Esophagus muscularis mucosa (tissue), 4 donors: ENCODE results near the gene HLA-DPA1. TPM values are rescaled to one million over a fixed set of nuclear protein-coding genes. Genes with fewer than 3 reads are reported as not detected.
A peak's percentile ranks its signal among the peaks of the same experiment; 100 is the strongest.

ENCODE experiments used
- DNase-seq: peaks from one replicate; pipeline ENCODE4 v3.0.0-alpha.2; 2017; ENCODE audit errors: extremely low spot score
- H3K27ac ChIP-seq, 4 donors: fragments of 200-600 bp; sonication (generic); replicated peaks in 1 of 4; 1 replicate in 3 of 4; 2 replicates in 1 of 4; pipeline ENCODE4 v1.5.1; 2016 to 2019; ENCODE audit warnings: mild to moderate bottlenecking in 1 of 4
- H3K27me3 ChIP-seq, 4 donors: fragments of 200-600 bp; sonication (generic); one replicate each; pipeline versions ENCODE4 v1.5.1 to v1.6.0; 2016 to 2019
- H3K36me3 ChIP-seq, 4 donors: fragments of 200-600 bp; sonication (generic); one replicate each; pipeline ENCODE4 v1.5.1; 2016 to 2019
- H3K4me1 ChIP-seq, 4 donors: fragments of 200-600 bp; sonication (generic); one replicate each; pipeline ENCODE4 v1.5.1; 2016 to 2019
- H3K4me3 ChIP-seq, 4 donors: fragments of 200-600 bp; sonication (generic); 1 replicate in 2 of 4; 2 replicates in 2 of 4; pipeline ENCODE4 v1.5.1; 2016 to 2019; ENCODE audit warnings: mild to moderate bottlenecking in 4 of 4, moderate library complexity in 1 of 4
- H3K9me3 ChIP-seq, 4 donors: fragments of 200-600 bp; sonication (generic); 1 replicate in 3 of 4; 2 replicates in 1 of 4; pipeline ENCODE4 v1.5.1; 2016 to 2019
- EP300 ChIP-seq: sonication (generic); formaldehyde crosslinking; IDR thresholded peaks from one replicate; pipeline ENCODE4 v1.6.1; 2017; ENCODE audit warnings: antibody characterized with exemption
- POLR2A ChIP-seq: fragments of 450-650 bp; IDR thresholded peaks from one replicate; pipeline ENCODE4 v1.6.1; 2017; ENCODE audit warnings: antibody characterized with exemption, moderate library complexity, mild to moderate bottlenecking, low read depth
- POLR2AphosphoS5 ChIP-seq, 2 donors: sonication (generic); formaldehyde crosslinking; IDR thresholded peaks; one replicate each; pipeline ENCODE4 v1.6.1; 2017; ENCODE audit warnings: antibody characterized with exemption in 2 of 2
- WGBS: methylation state at CpG from one replicate; pipeline ENCODE4 v1.1.5; 2018; 5-methylcytosine and 5-hydroxymethylcytosine counted together
- intact Hi-C: fragments of 100-400 bp; cut with DNase I; formaldehyde crosslinking; loops from one replicate; pipeline ENCODE4 v1.15.1; 2023
- total RNA-seq, 4 donors: library from RNA; depleted of rRNA; stranded (reverse); fragments of >200 nt; gene quantifications; one replicate each; pipeline versions ENCODE4 v1.1.0 to v1.2.1, GENCODE V29; 2016
- TF ChIP-seq, protein P1 (sequence below), 3 experiments: fragments of 200-600 bp in 2 of 3; fragments of 450-650 bp in 1 of 3; sonication (generic) in 2 of 3; IDR thresholded peaks; one replicate each; pipeline ENCODE4 v1.5.1; 2017 to 2019; ENCODE audit warnings: antibody characterized with exemption in 3 of 3, mild to moderate bottlenecking in 2 of 3, moderate library complexity in 1 of 3

Gene HLA-DPA1
- total RNA-seq, 4 donors from 2014 or later, result 28.5 to 91.3 (median 65.9) TPM

DNA sequence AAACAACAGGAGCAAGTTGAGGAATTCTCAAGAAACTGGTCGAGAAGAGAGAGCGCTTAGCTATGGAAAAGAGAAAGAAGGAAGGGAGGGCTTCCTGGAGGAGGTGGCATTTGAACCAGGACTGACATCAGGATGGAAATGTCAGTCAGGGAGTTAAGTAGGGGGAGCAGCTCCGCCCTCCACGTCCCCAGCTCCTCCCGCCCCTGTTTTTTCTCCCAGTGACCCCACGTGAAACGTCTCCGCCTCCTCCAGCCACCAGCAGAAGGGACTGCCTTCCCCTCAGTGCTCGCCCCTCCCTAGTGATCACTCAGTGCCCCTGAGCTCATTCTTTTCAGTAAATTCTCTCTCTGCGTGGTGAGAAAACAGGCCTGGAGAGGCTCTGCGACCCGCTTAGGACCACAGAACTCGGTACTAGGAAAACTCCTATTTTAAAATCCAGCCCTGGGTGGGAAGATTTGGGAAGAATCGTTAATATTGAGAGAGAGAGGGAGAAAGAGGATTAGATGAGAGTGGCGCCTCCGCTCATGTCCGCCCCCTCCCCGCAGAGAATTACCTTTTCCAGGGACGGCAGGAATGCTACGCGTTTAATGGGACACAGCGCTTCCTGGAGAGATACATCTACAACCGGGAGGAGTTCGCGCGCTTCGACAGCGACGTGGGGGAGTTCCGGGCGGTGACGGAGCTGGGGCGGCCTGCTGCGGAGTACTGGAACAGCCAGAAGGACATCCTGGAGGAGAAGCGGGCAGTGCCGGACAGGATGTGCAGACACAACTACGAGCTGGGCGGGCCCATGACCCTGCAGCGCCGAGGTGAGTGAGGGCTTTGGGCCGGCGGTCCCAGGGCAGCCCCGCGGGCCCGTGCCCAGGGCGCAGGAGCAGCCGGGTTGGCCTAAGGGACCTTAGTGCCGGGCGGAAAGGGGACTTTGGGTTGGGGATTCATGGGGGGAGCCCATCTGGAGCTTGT is 7.0 kb upstream of the HLA-DPA1 start:
- Histone ChIP-seq H3K9me3 (no peaks in the 10 kb centered on the region), H3K36me3 (peaks cover 0 to 20% (median 11%) of the 10 kb centered on the region in 4 donors), H3K27ac (peak overlapping the region; percentile 75 to 88 (median 80)), H3K27me3 (no peaks in the 10 kb centered on the region), H3K4me3 (peak overlapping the region; percentile 52 to 60 (median 56)), H3K4me1 (peaks cover 15 to 39% (median 34%) of the 10 kb centered on the region in 4 donors)
- intact Hi-C loops, result loop anchor here (5.0 kb wide), 1 partner anchor 68 kb away; no protein-coding TSS in a partner anchor
- DNase-seq, result peak; percentile 91
- no peak for TF ChIP-seq EP300
- TF ChIP-seq, protein P1, sequence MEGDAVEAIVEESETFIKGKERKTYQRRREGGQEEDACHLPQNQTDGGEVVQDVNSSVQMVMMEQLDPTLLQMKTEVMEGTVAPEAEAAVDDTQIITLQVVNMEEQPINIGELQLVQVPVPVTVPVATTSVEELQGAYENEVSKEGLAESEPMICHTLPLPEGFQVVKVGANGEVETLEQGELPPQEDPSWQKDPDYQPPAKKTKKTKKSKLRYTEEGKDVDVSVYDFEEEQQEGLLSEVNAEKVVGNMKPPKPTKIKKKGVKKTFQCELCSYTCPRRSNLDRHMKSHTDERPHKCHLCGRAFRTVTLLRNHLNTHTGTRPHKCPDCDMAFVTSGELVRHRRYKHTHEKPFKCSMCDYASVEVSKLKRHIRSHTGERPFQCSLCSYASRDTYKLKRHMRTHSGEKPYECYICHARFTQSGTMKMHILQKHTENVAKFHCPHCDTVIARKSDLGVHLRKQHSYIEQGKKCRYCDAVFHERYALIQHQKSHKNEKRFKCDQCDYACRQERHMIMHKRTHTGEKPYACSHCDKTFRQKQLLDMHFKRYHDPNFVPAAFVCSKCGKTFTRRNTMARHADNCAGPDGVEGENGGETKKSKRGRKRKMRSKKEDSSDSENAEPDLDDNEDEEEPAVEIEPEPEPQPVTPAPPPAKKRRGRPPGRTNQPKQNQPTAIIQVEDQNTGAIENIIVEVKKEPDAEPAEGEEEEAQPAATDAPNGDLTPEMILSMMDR (IDR thresholded peaks at IDR 0.05), result no peak
- peak; percentile 67 to 80 for TF ChIP-seq POLR2AphosphoS5 (IDR thresholded peaks at IDR 0.05)
- TF ChIP-seq POLR2A, result no peak
- 11% methylated on average over 34 of the region's 49 CpGs for WGBS

DNA sequence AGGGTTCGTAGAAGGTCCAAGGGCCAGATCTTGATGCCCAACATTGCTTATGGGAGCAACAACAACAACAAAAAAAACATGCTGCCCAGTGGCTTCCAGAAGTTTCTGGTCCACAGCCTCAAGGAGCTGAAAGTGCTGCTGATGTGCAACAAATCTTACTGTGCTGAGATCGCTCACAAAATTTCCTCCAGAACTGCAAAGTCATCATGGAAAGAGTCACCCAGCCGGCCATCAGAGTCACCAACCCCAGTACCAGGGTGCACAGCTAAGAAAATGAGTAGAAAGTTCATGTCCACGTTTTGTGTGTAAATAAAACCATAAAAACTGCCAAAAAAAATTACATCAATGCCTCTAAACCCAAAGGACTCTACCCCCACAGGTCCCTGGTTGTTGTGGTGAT is 6.1 kb upstream of the HLA-DPA1 start:
- intact Hi-C loops, result no loop called here
- Histone ChIP-seq H3K27ac (peak overlapping the region in 3 of 4 donors; percentile 77 to 88 (median 82)), H3K4me3 (peak overlapping the region in 1 of 4 donors; percentile 60), H3K36me3 (peaks cover 0 to 12% (median 6%) of the 10 kb centered on the region in 4 donors), H3K9me3 (no peaks in the 10 kb centered on the region), H3K27me3 (no peaks in the 10 kb centered on the region), H3K4me1 (peaks cover 15 to 39% (median 34%) of the 10 kb centered on the region in 4 donors)
- 65% methylated on average over 4 of the region's 4 CpGs for WGBS
- no peak for TF ChIP-seq POLR2AphosphoS5 (IDR thresholded peaks at IDR 0.05)
- TF ChIP-seq EP300, result no peak
- DNase-seq, result peak; percentile 50

DNA sequence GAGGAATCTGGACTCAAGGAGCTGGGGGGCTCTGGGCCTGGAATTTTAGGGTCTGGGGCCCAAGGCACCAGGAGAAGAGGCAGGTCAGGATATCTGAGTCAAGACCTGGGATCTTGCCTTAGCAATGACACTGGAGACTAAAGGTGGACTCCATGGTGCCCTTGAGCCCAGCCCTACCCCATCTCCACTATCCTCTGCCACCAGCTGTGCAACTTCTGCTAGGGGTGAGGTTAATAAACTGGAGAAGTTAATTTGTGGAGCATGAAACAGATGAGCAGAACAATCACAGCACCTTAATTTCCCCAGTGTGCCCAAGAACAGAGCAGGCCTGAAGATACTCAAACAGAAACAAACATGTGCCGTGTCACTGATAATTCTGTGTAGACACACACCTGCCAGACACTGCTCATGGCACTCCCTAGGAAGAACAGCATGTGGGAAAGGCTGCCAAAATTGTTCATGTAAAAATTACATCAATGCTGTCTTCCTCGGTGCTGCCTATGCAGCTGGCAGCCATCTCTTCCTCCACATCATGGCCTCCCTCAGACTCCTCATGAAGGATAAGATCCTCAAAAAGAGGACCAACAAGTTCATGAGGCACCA is 5.6 kb upstream of the HLA-DPA1 start:
- DNase-seq, result peak; percentile 19
- intact Hi-C loops, result no loop called here
- 68% methylated on average over 2 of the region's 2 CpGs for WGBS
- H3K4me1 ChIP-seq, result peaks cover 15 to 39% (median 34%) of the 10 kb centered on the region in 4 donors
- H3K27me3 ChIP-seq, result no peaks in the 10 kb centered on the region
- TF ChIP-seq EP300 (no peak), POLR2A (no peak)
- H3K4me3 ChIP-seq, result no peak overlapping the region
- H3K9me3 ChIP-seq, result no peaks in the 10 kb centered on the region
- H3K36me3 ChIP-seq, result peaks cover 0 to 7% (median 3%) of the 10 kb centered on the region in 4 donors
- no peak overlapping the region for H3K27ac ChIP-seq

DNA sequence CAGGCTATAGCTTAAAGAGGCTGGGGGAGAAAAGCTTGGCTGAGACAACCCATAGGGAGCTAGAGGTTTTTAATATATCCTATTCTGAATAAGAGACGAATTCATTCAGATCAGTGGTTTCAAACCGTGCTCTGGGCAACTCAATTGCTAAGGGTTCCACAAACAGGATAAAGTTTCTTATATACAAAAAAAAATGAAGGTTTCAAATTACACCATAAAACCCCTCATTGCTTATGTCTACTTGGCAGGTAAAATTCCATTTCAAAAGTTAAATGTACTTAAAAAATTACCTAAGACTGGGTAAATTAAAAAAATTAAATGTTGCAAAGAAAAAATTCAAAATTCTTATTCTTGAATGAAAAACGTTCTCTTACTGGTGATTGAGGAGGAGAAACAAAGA is 5.0 kb upstream of the HLA-DPA1 start:
- TF ChIP-seq, protein P1 (IDR thresholded peaks at IDR 0.05), result no peak
- 71% methylated on average over 3 of the region's 3 CpGs for WGBS
- Histone ChIP-seq H3K4me3 (no peak overlapping the region), H3K27me3 (no peaks in the 10 kb centered on the region), H3K36me3 (peaks cover 0 to 1% (median under 1%) of the 10 kb centered on the region in 4 donors), H3K27ac (no peak overlapping the region), H3K9me3 (no peaks in the 10 kb centered on the region), H3K4me1 (peaks cover 15 to 39% (median 34%) of the 10 kb centered on the region in 4 donors)
- DNase-seq, result no peak
- intact Hi-C loops, result no loop called here

DNA sequence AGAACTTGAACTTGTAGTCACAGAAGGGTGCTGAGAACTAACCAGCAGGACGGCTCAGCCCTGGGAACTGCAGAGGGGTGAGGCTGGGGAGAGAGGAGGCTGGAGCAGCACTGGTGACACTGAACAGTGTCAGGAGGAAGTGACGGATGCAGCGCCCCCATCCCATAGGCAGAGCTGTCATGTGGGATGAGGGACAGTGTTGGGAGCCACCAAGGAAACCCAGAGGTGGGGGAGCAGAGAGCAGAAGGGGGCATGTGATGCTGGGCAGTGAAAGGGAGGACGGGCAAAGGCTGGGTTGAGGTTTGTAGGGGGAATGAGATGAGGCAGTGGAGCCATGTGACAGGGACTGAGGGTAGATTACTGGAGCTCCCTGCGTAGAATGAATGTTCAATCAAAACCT is 4.5 kb upstream of the HLA-DPA1 start:
- intact Hi-C loops, result no loop called here
- Histone ChIP-seq H3K4me1 (peaks cover 15 to 36% (median 32%) of the 10 kb centered on the region in 4 donors), H3K36me3 (no peaks in the 10 kb centered on the region), H3K4me3 (no peak overlapping the region), H3K9me3 (no peaks in the 10 kb centered on the region), H3K27me3 (no peaks in the 10 kb centered on the region), H3K27ac (no peak overlapping the region)
- DNase-seq, result peak; percentile 86
- TF ChIP-seq, protein P1 (IDR thresholded peaks at IDR 0.05), result no peak
- no peak for TF ChIP-seq POLR2A
- TF ChIP-seq EP300, result no peak
- TF ChIP-seq POLR2AphosphoS5 (IDR thresholded peaks at IDR 0.05), result no peak
- 50% methylated on average over 5 of the region's 5 CpGs for WGBS
